ENCODE results near the gene LONP1.

DNA sequence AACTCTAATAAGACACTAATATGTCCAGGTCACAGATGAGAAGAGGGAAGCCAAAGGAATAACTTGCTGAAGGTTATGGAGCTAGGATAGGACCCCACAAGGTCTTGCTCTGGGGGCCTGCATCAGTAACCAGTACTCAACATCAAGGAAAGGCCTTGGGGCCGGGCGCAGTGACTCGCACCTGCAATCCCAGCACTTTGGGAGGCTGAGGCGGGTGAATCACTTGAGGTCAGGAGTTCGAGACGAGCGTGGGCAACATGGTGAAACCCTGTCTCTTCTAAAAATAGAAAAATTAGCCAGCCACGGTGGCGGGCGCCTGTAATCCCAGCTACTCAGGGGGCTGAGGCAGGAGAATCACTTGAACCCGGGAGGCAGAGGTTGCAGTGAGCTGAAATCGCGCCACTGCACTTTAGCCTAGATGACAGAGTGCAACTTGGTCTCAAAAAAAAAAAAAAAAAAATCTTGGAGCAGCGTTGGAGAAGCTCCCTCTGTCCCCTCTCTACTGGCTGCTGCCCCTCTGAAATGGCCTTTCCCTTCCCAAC lies 1.8 kb downstream of the LONP1 start:
- TF ChIP-seq CTCF (IDR thresholded peaks at IDR 0.05): no peak
- TF ChIP-seq POLR2A (IDR thresholded peaks at IDR 0.05): no peak
